ENCODE results near the gene MARCKSL1. TPM values are rescaled to one million over a fixed set of nuclear protein-coding genes. Genes with fewer than 3 reads are reported as not detected.
A peak's percentile ranks its signal among the peaks of the same experiment; 100 is the strongest.

The MARCKSL1 gene
- total RNA-seq, 1 donor from 2014 or later, result 213 TPM

- DNase-seq (ENCODE audit: low read depth) (peak; percentile 38), FAIRE-seq (no peak)
- H3K4me3 ChIP-seq (ENCODE audit: insufficient read depth, low read depth, low read length), result no peak overlapping the region
- H3K4me2 ChIP-seq (ENCODE audit: low read length), result no peak overlapping the region
- H3K36me3 ChIP-seq (ENCODE audit: insufficient read depth, low read length), result no peaks in the 10 kb centered on the region
- no peak overlapping the region for H3K27ac Mint-ChIP-seq (ENCODE audit: unreplicated experiment)
- no peaks in the 10 kb centered on the region for H3K9me3 Mint-ChIP-seq (ENCODE audit: unreplicated experiment)
- H3K4me3 Mint-ChIP-seq (ENCODE audit: unreplicated experiment), result no peak overlapping the region
- H3K4me1 Mint-ChIP-seq (ENCODE audit: low read depth, unreplicated experiment), result peaks cover 15% of the 10 kb centered on the region
- no peak overlapping the region for H2AFZ ChIP-seq (ENCODE audit: low read depth, low read length)
- H3K27me3 Mint-ChIP-seq (ENCODE audit: low read depth, unreplicated experiment), result peaks cover 21% of the 10 kb centered on the region
- H3K27me3 ChIP-seq (ENCODE audit: insufficient read depth, low read length), result peaks cover 3% of the 10 kb centered on the region
- no peak overlapping the region for H3K9ac ChIP-seq (ENCODE audit: low read length)
- no peaks in the 10 kb centered on the region for H4K20me1 ChIP-seq (ENCODE audit: insufficient read depth, low read length)
- H3K79me2 ChIP-seq (ENCODE audit: insufficient read depth, low read length), result no peaks in the 10 kb centered on the region
- H3K9me3 ChIP-seq (ENCODE audit: insufficient read depth, low read depth, low read length), result no peaks in the 10 kb centered on the region
- TF ChIP-seq CTCF (IDR thresholded peaks at IDR 0.05; ENCODE audit: insufficient read depth, low read depth, low read length) (no peak), EZH2 (IDR thresholded peaks at IDR 0.05; ENCODE audit: insufficient read depth, low read length) (no peak)
- peaks cover 8% of the 10 kb centered on the region for H3K4me1 ChIP-seq (ENCODE audit: insufficient read depth, low read length)
- H3K27ac ChIP-seq (ENCODE audit: low read depth, low read length), result no peak overlapping the region
- peaks cover 5% of the 10 kb centered on the region for H3K36me3 Mint-ChIP-seq (ENCODE audit: low read depth, unreplicated experiment)
These were observed 9.3 kb upstream of the MARCKSL1 start for GRCh38 chr1:32345289-32345827.

- no peak overlapping the region for H3K4me2 ChIP-seq (ENCODE audit: low read length)
- Mint-ChIP-seq H3K4me3 (ENCODE audit: unreplicated experiment) (no peak overlapping the region), H3K27me3 (ENCODE audit: low read depth, unreplicated experiment) (peaks cover 21% of the 10 kb centered on the region), H3K9me3 (ENCODE audit: unreplicated experiment) (no peaks in the 10 kb centered on the region), H3K27ac (ENCODE audit: unreplicated experiment) (peak overlapping the region; percentile 47), H3K36me3 (ENCODE audit: low read depth, unreplicated experiment) (peaks cover 6% of the 10 kb centered on the region), H3K4me1 (ENCODE audit: low read depth, unreplicated experiment) (peaks cover 23% of the 10 kb centered on the region)
- no peaks in the 10 kb centered on the region for H3K79me2 ChIP-seq (ENCODE audit: insufficient read depth, low read length)
- TF ChIP-seq EZH2 (IDR thresholded peaks at IDR 0.05; ENCODE audit: insufficient read depth, low read length) (no peak), CTCF (IDR thresholded peaks at IDR 0.05; ENCODE audit: insufficient read depth, low read depth, low read length) (no peak)
- DNase-seq (ENCODE audit: low read depth) (no peak), FAIRE-seq (no peak)
- H4K20me1 ChIP-seq (ENCODE audit: insufficient read depth, low read length), result peaks cover 3% of the 10 kb centered on the region
- no peak overlapping the region for H3K27ac ChIP-seq (ENCODE audit: low read depth, low read length)
- H3K4me3 ChIP-seq (ENCODE audit: insufficient read depth, low read depth, low read length), result no peak overlapping the region
- H3K9ac ChIP-seq (ENCODE audit: low read length), result no peak overlapping the region
- no peak overlapping the region for H2AFZ ChIP-seq (ENCODE audit: low read depth, low read length)
- no peaks in the 10 kb centered on the region for H3K36me3 ChIP-seq (ENCODE audit: insufficient read depth, low read length)
- H3K27me3 ChIP-seq (ENCODE audit: insufficient read depth, low read length), result peaks cover 3% of the 10 kb centered on the region
- no peaks in the 10 kb centered on the region for H3K9me3 ChIP-seq (ENCODE audit: insufficient read depth, low read depth, low read length)
- H3K4me1 ChIP-seq (ENCODE audit: insufficient read depth, low read length), result peaks cover 26% of the 10 kb centered on the region
These were observed 6.7 kb upstream of the MARCKSL1 start for GRCh38 chr1:32342704-32343103.

GRCh38 chr1:32341971-32342370 lies 5.9 kb upstream of the MARCKSL1 start:
- no peak overlapping the region for H3K4me3 ChIP-seq (ENCODE audit: insufficient read depth, low read depth, low read length)
- no peak overlapping the region for H3K9ac ChIP-seq (ENCODE audit: low read length)
- Mint-ChIP-seq H3K27me3 (ENCODE audit: low read depth, unreplicated experiment) (peaks cover 21% of the 10 kb centered on the region), H3K4me1 (ENCODE audit: low read depth, unreplicated experiment) (peaks cover 27% of the 10 kb centered on the region), H3K9me3 (ENCODE audit: unreplicated experiment) (no peaks in the 10 kb centered on the region), H3K4me3 (ENCODE audit: unreplicated experiment) (no peak overlapping the region), H3K36me3 (ENCODE audit: low read depth, unreplicated experiment) (peaks cover 6% of the 10 kb centered on the region), H3K27ac (ENCODE audit: unreplicated experiment) (no peak overlapping the region)
- no peak overlapping the region for H3K27ac ChIP-seq (ENCODE audit: low read depth, low read length)
- H3K27me3 ChIP-seq (ENCODE audit: insufficient read depth, low read length), result peaks cover 3% of the 10 kb centered on the region
- no peak overlapping the region for H3K4me2 ChIP-seq (ENCODE audit: low read length)
- DNase-seq (ENCODE audit: low read depth) (no peak), FAIRE-seq (no peak)
- no peaks in the 10 kb centered on the region for H3K9me3 ChIP-seq (ENCODE audit: insufficient read depth, low read depth, low read length)
- peaks cover 5% of the 10 kb centered on the region for H4K20me1 ChIP-seq (ENCODE audit: insufficient read depth, low read length)
- H3K36me3 ChIP-seq (ENCODE audit: insufficient read depth, low read length), result no peaks in the 10 kb centered on the region
- no peak overlapping the region for H2AFZ ChIP-seq (ENCODE audit: low read depth, low read length)
- TF ChIP-seq CTCF (IDR thresholded peaks at IDR 0.05; ENCODE audit: insufficient read depth, low read depth, low read length), result no peak
- no peak for TF ChIP-seq EZH2 (IDR thresholded peaks at IDR 0.05; ENCODE audit: insufficient read depth, low read length)
- H3K79me2 ChIP-seq (ENCODE audit: insufficient read depth, low read length), result no peaks in the 10 kb centered on the region
- H3K4me1 ChIP-seq (ENCODE audit: insufficient read depth, low read length), result peaks cover 34% of the 10 kb centered on the region
